ENCODE measurements around the gene AKAP5. TPM values are rescaled to one million over a fixed set of nuclear protein-coding genes. Genes with fewer than 3 reads are reported as not detected.

The AKAP5 gene
- polyA plus RNA-seq, 3 donors: not detected

DNA sequence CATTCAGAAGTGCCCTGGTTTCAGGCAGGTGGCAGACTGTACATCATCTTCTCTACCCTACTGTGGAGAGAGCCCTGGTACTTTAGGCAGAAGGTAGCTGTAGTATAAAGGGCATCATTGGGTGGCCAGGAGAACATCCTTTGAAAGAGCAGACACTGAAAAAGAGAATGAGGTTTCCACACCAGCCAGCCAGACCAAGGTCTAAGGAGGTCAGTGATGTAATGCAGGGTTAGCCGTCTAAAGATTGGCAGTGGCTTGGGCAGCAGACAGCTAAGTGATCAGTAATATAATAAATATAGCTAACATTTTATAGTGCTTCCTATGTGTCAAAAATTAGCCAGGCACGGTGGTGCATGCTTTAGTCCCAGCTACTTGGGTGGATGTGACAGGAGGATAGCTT is 26.3 kb downstream of the AKAP5 start:
- no peak overlapping the region for H3K4me2 ChIP-seq (replicated peaks; ENCODE audit: extremely low read depth, low read length, poor library complexity, severe bottlenecking)
- no peak overlapping the region for H3K27ac Mint-ChIP-seq
- no peak overlapping the region for H3K4me3 Mint-ChIP-seq
- WGBS (ENCODE audit: insufficient coverage): no CpG with 5 or more reads among the region's 2 CpGs
- H3K4me1 ChIP-seq (ENCODE audit: control insufficient read depth in 1 of 2, insufficient read depth in 2 of 2, low read length in 2 of 2): no peaks in the 10 kb centered on the region
- peaks cover 40 to 45% of the 10 kb centered on the region in 2 donors for H3K36me3 Mint-ChIP-seq
- H3K9me3 ChIP-seq (replicated peaks in 1 of 2; ENCODE audit: control insufficient read depth in 1 of 2, insufficient read depth in 1 of 2, low read length in 2 of 2): no peaks in the 10 kb centered on the region
- no peaks in the 10 kb centered on the region for H3K27me3 Mint-ChIP-seq (ENCODE audit: low read depth in 3 of 3)
- H4K20me1 ChIP-seq (ENCODE audit: insufficient read depth, low read length): no peaks in the 10 kb centered on the region
- TF ChIP-seq, protein P1, sequence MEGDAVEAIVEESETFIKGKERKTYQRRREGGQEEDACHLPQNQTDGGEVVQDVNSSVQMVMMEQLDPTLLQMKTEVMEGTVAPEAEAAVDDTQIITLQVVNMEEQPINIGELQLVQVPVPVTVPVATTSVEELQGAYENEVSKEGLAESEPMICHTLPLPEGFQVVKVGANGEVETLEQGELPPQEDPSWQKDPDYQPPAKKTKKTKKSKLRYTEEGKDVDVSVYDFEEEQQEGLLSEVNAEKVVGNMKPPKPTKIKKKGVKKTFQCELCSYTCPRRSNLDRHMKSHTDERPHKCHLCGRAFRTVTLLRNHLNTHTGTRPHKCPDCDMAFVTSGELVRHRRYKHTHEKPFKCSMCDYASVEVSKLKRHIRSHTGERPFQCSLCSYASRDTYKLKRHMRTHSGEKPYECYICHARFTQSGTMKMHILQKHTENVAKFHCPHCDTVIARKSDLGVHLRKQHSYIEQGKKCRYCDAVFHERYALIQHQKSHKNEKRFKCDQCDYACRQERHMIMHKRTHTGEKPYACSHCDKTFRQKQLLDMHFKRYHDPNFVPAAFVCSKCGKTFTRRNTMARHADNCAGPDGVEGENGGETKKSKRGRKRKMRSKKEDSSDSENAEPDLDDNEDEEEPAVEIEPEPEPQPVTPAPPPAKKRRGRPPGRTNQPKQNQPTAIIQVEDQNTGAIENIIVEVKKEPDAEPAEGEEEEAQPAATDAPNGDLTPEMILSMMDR (IDR thresholded peaks at IDR 0.05): no peak
- intact Hi-C loops (cut with micrococcal nuclease): no loop called here
- no peaks in the 10 kb centered on the region for H3K4me1 Mint-ChIP-seq
- no peaks in the 10 kb centered on the region for H3K79me2 ChIP-seq (ENCODE audit: insufficient read depth, low read length)
- H3K9me3 Mint-ChIP-seq: no peaks in the 10 kb centered on the region
- H3K27me3 ChIP-seq (ENCODE audit: control insufficient read depth in 2 of 2, insufficient read depth in 2 of 2, low read length in 2 of 2): no peaks in the 10 kb centered on the region
- H3K27ac ChIP-seq (ENCODE audit: low read depth in 1 of 2, low read length in 2 of 2): no peak overlapping the region
- no peak overlapping the region for H3K4me3 ChIP-seq (replicated peaks in 1 of 3; ENCODE audit: low read depth in 2 of 3, low read length in 3 of 3)
- peaks cover 22 to 50% of the 10 kb centered on the region in 2 donors for H3K36me3 ChIP-seq (replicated peaks in 1 of 2; ENCODE audit: control insufficient read depth in 1 of 2, insufficient read depth in 2 of 2, low read length in 2 of 2)
- no peak overlapping the region for H2AFZ ChIP-seq (ENCODE audit: insufficient read depth, low read depth, low read length, poor library complexity, severe bottlenecking)
- DNase-seq: no peak
- H3K9ac ChIP-seq (ENCODE audit: insufficient read depth, low read length, poor library complexity, severe bottlenecking): no peak overlapping the region

GRCh38 chr14:64493455-64493854 is 28.2 kb downstream of the AKAP5 start:
- Histone ChIP-seq H3K79me2 (ENCODE audit: insufficient read depth, low read length) (no peaks in the 10 kb centered on the region), H3K4me1 (ENCODE audit: control insufficient read depth in 1 of 2, insufficient read depth in 2 of 2, low read length in 2 of 2) (no peaks in the 10 kb centered on the region), H3K4me3 (replicated peaks in 1 of 3; ENCODE audit: low read depth in 2 of 3, low read length in 3 of 3) (no peak overlapping the region), H2AFZ (ENCODE audit: insufficient read depth, low read depth, low read length, poor library complexity, severe bottlenecking) (no peak overlapping the region), H3K9me3 (replicated peaks in 1 of 2; ENCODE audit: control insufficient read depth in 1 of 2, insufficient read depth in 1 of 2, low read length in 2 of 2) (no peaks in the 10 kb centered on the region), H3K27ac (ENCODE audit: low read depth in 1 of 2, low read length in 2 of 2) (no peak overlapping the region), H4K20me1 (ENCODE audit: insufficient read depth, low read length) (no peaks in the 10 kb centered on the region), H3K27me3 (ENCODE audit: control insufficient read depth in 2 of 2, insufficient read depth in 2 of 2, low read length in 2 of 2) (no peaks in the 10 kb centered on the region), H3K36me3 (replicated peaks in 1 of 2; ENCODE audit: control insufficient read depth in 1 of 2, insufficient read depth in 2 of 2, low read length in 2 of 2) (peaks cover 3 to 32% of the 10 kb centered on the region in 2 donors), H3K4me2 (replicated peaks; ENCODE audit: extremely low read depth, low read length, poor library complexity, severe bottlenecking) (no peak overlapping the region), H3K9ac (ENCODE audit: insufficient read depth, low read length, poor library complexity, severe bottlenecking) (no peak overlapping the region)
- TF ChIP-seq, protein P1 (IDR thresholded peaks at IDR 0.05): no peak
- no peaks in the 10 kb centered on the region for H3K4me1 Mint-ChIP-seq
- intact Hi-C loops (cut with micrococcal nuclease): no loop called here
- DNase-seq: no peak
- no peaks in the 10 kb centered on the region for H3K9me3 Mint-ChIP-seq
- H3K27ac Mint-ChIP-seq: no peak overlapping the region
- WGBS (ENCODE audit: insufficient coverage): no CpG with 5 or more reads among the region's 3 CpGs
- peaks cover 26 to 29% of the 10 kb centered on the region in 2 donors for H3K36me3 Mint-ChIP-seq
- H3K4me3 Mint-ChIP-seq: no peak overlapping the region
- no peaks in the 10 kb centered on the region for H3K27me3 Mint-ChIP-seq (ENCODE audit: low read depth in 3 of 3)
